Neuron (in vitro differentiated cells): ENCODE results near the gene ZDHHC14.

ENCODE experiments used
- H2AFZ ChIP-seq: one replicate; pipeline ENCODE4 v1.6.1; 2013; ENCODE audit warnings: low read depth, mild to moderate bottlenecking, inconsistent platforms, low read length, moderate library complexity
- H3K27me3 ChIP-seq: one replicate; pipeline ENCODE4 v1.6.1; 2013; ENCODE audit warnings: low read length; ENCODE audit not compliant: insufficient read depth
- H3K36me3 ChIP-seq: one replicate; pipeline ENCODE4 v1.6.1; 2013; ENCODE audit warnings: low read length; ENCODE audit not compliant: insufficient read depth
- H3K4me1 ChIP-seq: one replicate; pipeline ENCODE4 v1.6.1; 2013; ENCODE audit warnings: low read length; ENCODE audit not compliant: insufficient read depth
- H3K4me3 ChIP-seq: 2 replicates; pipeline ENCODE4 v1.5.1; 2013; ENCODE audit warnings: mild to moderate bottlenecking, low read length, moderate library complexity
- H3K9me3 ChIP-seq: one replicate; pipeline ENCODE4 v1.6.1; 2013; ENCODE audit warnings: low read length

Gene ZDHHC14

DNA sequence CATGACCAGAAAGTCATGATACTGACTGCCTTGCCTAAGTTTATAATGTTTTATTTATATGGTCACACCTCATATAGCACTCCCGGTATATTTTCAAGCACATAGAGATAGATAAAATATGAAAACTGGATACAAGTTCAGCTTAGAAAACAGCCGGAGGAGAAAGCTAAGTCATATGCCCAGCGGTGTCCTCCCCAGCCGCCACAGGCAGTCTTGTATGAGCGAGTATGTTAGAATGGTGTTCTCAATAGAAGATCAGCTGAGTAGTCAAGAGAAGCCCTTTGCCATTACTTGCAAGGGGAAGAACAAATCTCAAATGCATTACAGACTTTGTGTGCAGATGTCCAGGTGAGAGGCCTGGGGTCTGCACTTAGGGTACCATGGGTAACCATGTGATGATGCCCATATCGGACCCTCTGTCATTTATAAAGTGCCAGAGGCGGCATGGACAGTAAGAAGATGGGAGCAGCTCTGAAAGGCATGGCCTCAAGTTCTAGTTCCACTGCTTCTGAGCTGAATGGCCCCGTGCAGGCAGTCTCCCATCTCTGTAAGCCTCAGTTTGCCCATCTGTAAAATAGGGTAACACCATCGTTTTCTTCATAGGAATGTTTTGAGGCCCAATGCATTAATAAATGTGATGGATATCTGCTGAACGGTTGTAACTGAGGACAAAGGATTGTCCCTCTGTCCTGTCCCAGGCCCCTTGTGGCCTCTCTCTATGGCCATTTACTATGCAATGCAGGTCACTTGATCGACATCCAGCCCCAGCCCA is 246.4 kb downstream of the ZDHHC14 start:
- no peaks in the 10 kb centered on the region for H3K27me3 ChIP-seq
- peaks cover 32% of the 10 kb centered on the region for H3K4me1 ChIP-seq
- no peaks in the 10 kb centered on the region for H3K36me3 ChIP-seq

DNA sequence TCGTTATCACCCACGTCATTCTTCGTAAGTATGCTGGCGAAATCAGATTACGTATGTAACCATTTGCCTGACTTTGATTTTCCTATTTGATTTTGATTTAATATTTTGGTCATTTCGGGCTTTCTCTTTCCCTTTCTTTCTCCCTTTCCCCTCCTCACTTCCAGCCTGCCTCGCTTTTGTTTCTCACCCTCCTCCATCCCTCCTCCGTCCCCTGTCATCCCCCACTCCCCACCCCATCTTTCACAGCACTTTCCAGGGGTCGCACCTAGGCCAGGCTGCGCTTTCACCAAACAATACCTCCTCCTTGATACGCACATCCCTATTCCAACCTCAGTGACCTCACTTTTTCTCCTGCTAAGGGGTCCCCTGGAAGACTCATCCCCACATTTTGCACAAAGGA is 247.5 kb downstream of the ZDHHC14 start:
- H3K4me3 ChIP-seq = no peak overlapping the region
- H3K27me3 ChIP-seq = no peaks in the 10 kb centered on the region
- peaks cover 32% of the 10 kb centered on the region for H3K4me1 ChIP-seq
- no peaks in the 10 kb centered on the region for H3K36me3 ChIP-seq
- no peak overlapping the region for H2AFZ ChIP-seq
- H3K9me3 ChIP-seq = no peaks in the 10 kb centered on the region

More for the DNA sequence above, 246.4 kb downstream of the ZDHHC14 start:
- H3K4me3 ChIP-seq = no peak overlapping the region
- no peak overlapping the region for H2AFZ ChIP-seq
- H3K9me3 ChIP-seq = no peaks in the 10 kb centered on the region

DNA sequence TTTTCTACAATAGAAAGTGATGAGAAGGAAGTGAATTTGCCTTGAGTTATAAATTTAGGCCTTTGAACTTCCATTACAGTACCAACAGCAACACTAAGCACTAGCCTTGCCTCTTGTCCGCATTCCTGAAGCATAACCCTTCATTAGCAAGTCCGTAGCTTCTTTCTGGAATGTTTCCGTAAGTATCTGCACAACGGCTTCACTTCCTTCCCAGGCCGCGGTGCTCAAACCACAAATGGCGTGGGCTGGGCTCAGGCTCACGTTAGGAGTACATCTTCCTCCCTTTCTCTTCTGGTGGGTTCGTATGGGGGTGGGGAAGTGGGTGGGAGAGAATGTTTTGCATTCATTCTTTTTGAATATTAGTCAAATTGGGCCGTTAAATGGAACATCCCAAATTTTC is 248.2 kb downstream of the ZDHHC14 start:
- Histone ChIP-seq H3K27me3 (no peaks in the 10 kb centered on the region), H3K9me3 (no peaks in the 10 kb centered on the region), H3K4me3 (no peak overlapping the region), H3K4me1 (peaks cover 27% of the 10 kb centered on the region), H3K36me3 (no peaks in the 10 kb centered on the region), H2AFZ (no peak overlapping the region)

DNA sequence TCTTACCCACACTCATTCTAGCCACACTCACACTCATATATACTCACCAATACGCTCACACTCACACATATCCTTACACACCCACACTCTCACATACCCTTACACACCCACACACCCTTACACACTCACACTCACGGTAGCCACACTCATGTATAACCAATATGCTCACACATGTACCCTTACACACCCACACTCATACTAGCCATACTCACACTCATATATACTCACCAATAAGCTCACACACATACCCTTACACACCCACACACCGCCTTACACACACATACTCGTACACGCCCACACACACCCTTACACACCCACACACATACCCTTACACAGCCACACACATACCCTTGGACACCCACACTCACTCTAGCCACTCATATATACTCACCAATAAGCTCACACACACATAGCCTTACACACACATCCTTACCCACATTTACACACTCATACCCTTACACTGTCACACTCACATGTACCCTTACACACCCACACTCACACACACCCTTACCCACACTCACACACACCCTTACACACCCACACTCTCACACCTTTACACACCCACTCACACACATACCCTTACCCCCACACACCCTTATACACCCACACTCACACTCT is 249.6 kb downstream of the ZDHHC14 start:
- Histone ChIP-seq H2AFZ (no peak overlapping the region), H3K4me1 (peaks cover 14% of the 10 kb centered on the region), H3K4me3 (no peak overlapping the region), H3K27me3 (no peaks in the 10 kb centered on the region), H3K9me3 (no peaks in the 10 kb centered on the region), H3K36me3 (no peaks in the 10 kb centered on the region)

DNA sequence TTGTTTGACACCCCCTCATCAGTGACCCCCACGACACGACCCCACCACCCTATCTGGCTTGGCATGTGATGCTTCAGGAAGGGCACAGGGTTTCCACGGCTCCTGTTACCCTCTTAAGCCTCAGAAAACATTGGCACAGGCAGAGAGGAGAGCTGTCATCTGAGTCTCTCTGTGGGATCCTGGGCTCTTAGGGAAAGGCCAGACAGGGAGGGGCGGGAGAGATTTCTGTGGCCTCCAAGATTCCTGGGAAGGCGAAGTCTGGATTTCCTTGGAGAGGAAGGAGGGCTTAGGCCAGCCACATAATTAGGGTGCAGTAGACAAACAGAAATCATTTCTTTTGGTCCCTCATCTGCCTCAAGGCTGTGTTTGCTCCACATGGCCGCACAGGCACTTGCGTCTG is 250.4 kb downstream of the ZDHHC14 start:
- H3K27me3 ChIP-seq = no peaks in the 10 kb centered on the region
- no peak overlapping the region for H2AFZ ChIP-seq
- H3K4me3 ChIP-seq = no peak overlapping the region
- no peaks in the 10 kb centered on the region for H3K36me3 ChIP-seq
- peaks cover 14% of the 10 kb centered on the region for H3K4me1 ChIP-seq
- H3K9me3 ChIP-seq = no peaks in the 10 kb centered on the region

DNA sequence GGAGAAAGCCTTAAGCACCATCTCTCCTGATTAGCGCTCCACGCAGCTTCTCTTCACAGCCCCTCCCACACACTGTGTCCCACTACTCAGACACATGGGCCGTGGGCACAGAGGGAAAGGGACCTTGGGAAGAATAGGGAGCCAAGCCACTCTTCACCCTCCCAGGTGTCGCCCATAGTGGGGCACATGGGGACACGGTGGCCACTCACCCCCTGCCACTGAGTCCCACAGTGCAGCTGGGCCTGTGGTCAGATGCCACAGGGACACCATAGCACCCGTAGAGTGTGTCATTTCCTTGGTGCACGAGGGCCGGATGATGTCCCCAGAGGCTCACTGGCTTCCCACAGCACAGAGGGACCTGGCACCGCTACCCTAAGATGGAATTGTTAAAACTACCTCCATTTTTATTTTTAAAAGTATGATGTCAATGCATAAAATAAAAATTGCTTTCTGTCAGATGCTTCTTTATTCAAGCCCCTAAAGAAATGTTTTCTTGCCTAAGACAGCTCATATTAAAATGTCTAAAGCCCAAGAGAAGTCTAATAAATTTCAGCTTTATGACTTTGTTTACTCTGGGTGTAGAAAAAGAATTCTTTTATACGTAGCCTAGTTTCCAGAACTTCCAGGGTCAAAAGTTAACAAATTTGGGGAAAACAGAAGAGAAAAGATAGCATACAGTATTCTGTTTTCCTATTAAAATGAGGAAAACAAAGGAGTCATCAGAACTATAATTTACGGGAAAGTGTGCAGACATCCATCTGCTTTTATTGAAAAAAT is 251.0 kb downstream of the ZDHHC14 start:
- Histone ChIP-seq H3K4me1 (peaks cover 14% of the 10 kb centered on the region), H3K4me3 (no peak overlapping the region), H2AFZ (no peak overlapping the region), H3K9me3 (no peaks in the 10 kb centered on the region), H3K36me3 (no peaks in the 10 kb centered on the region), H3K27me3 (no peaks in the 10 kb centered on the region)

DNA sequence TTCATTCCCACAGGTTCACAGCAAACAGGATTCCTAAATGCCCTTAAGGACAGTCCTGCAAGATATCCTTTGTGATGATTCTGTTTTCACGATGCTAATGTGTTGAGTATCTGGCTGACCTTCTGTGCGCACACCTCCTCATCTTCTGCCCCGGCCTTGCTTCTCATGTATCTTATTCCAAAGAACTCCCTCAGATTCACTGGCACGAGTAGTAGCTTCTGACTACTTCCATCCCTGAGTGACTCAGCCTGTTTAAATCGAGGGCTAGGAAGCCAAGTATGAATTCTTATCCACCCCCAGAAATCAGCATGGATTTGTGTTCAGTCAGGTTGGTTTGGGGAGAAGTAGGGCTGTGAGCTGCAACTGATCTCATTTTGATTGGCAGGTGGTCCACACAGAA is 251.8 kb downstream of the ZDHHC14 start:
- Histone ChIP-seq H3K9me3 (no peaks in the 10 kb centered on the region), H3K27me3 (no peaks in the 10 kb centered on the region), H3K4me3 (no peak overlapping the region), H2AFZ (no peak overlapping the region), H3K36me3 (no peaks in the 10 kb centered on the region), H3K4me1 (peaks cover 14% of the 10 kb centered on the region)

DNA sequence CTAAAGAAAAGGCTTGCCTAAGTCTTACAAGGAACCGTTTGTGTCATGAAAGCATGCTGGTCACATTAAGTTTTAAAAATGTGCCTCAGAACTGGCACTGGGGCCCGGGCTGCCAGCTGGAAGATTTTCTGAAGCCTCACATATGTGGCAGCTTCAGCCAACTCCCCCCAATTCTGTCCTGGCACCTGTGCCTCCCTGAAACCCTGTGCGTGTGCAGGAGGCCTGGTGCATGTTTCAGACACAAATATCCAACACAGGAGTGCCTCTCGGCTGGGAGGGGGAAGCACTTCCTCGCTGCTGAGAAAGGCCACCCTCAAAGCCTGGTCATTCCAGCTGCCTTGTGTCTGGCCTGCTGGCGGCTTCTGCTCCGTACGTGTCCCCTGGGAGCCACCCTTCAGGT is 253.6 kb downstream of the ZDHHC14 start:
- Histone ChIP-seq H3K27me3 (no peaks in the 10 kb centered on the region), H2AFZ (no peak overlapping the region), H3K9me3 (no peaks in the 10 kb centered on the region), H3K36me3 (no peaks in the 10 kb centered on the region), H3K4me3 (no peak overlapping the region), H3K4me1 (peaks cover 9% of the 10 kb centered on the region)

DNA sequence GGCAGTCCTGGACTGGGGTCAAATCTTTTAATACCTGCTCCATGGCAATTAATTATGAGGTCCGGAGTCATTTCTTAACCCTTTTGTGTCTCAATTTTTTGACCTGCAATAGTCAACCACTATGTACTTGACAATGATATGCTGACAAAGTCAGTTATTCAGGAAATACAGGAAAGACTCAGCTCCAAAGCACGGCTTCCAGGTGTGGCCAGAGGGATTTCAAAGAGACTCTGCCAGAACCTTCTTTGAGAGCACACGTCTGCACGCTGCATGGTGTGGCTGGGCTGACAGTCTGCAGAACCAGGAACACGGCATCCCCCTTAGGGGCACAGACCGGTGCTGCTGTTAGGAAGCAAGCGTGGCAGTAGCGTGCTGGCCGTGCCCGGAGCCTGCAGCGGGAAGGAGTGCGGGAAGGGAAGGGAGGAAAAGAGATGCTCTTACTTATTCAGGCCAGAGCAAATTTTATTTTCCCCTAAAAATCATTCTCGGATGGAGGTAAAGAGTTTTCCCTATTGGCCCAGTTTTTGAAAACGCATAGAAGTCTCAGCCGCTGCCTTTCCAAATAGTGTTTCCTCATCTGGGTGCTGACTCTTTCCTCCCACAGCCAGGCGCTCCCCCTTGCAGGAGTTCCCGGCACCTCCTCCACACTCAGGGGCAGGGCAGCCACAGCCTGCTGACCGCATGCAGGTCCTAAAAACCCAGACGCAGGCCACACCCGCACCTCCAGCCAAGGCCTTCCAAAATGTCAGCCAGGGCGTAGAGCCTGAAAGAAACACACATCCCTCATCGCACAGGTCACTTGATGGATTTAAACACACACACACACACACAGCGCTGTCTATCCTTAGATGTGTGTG is 254.6 kb downstream of the ZDHHC14 start:
- no peaks in the 10 kb centered on the region for H3K36me3 ChIP-seq
- no peaks in the 10 kb centered on the region for H3K27me3 ChIP-seq
- H3K9me3 ChIP-seq = no peaks in the 10 kb centered on the region
- H2AFZ ChIP-seq = no peak overlapping the region
- peaks cover 9% of the 10 kb centered on the region for H3K4me1 ChIP-seq
- H3K4me3 ChIP-seq = no peak overlapping the region

DNA sequence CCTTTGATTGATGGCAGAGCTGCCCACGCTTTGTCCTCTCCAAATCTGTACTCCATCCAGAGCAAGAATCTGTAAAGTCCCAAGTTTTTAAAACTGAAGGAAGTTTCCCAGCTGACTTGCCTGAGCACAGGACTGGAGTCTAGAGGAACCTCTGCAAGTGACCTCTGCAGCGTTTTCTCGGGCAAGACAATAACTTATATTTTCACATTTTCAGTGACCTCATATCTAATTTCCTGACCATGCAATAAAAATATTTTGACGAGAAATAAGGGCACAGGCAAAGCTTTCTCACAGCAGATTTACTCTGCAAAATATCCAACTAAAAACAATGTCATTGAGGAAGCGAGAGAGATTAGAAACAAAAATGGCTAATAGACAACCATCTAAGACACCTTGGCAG is 256.5 kb downstream of the ZDHHC14 start:
- no peaks in the 10 kb centered on the region for H3K36me3 ChIP-seq
- H2AFZ ChIP-seq = no peak overlapping the region
- H3K4me3 ChIP-seq = no peak overlapping the region

DNA sequence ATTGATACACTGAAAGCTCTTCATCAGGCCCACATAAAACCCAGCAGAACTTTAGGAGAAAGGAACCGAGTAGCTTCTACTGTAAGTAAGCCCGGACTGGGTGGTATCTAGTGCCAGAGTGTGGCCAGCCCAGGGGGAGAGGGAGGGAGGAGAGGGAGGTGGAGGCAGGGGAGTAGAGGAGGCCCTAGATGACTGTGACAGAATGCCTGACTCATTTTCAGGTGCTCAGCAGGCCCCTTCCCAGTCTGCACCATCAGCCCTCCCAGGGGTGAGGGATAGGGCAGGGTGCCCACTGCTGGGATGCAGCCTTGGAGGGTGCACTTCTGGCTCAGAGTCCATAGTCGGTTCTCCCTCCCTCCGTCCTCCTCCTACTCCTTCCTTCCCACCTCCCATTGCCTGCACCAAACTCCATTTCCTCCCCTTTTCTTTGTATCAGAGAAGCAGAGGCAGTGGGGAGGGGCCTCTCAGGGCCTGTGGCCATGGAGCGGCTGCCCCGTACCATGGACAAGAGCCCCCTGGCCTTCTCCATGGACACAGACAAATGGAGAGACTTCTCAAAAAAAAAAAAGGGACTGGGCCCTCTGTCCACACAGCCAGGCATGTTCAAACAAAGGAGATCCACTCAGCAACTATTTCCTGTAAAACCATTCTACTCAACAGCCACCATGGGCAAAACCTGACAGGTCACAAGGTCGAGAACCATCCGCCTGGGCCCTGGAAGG is 257.1 kb downstream of the ZDHHC14 start:
- no peak overlapping the region for H2AFZ ChIP-seq
- H3K4me1 ChIP-seq = peaks cover 9% of the 10 kb centered on the region
- H3K27me3 ChIP-seq = no peaks in the 10 kb centered on the region
- no peak overlapping the region for H3K4me3 ChIP-seq
- H3K36me3 ChIP-seq = no peaks in the 10 kb centered on the region
- H3K9me3 ChIP-seq = no peaks in the 10 kb centered on the region

More for the DNA sequence above, 256.5 kb downstream of the ZDHHC14 start:
- Histone ChIP-seq H3K27me3 (no peaks in the 10 kb centered on the region), H3K4me1 (peaks cover 9% of the 10 kb centered on the region), H3K9me3 (no peaks in the 10 kb centered on the region)

DNA sequence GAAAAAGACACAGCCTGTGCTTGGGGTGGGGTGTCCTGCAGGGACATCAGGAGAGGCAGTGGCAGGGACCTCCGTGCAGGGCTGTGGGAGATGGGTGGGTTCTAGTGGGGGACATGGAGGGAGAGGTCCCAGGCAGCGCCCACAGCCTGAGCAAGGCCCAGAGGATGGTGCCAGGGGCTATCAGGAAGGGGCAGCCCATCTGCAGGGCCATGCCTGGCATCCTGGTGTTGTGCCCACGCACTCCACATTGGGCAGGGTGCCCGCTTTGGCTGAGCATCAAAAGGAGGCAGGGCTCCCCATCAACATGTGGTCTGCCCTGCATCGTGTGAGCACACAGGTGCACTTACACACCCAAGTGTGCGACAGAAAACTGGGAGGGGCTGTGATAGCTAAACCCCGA is 257.8 kb downstream of the ZDHHC14 start:
- H3K9me3 ChIP-seq = no peaks in the 10 kb centered on the region
- H3K36me3 ChIP-seq = no peaks in the 10 kb centered on the region
- peaks cover 9% of the 10 kb centered on the region for H3K4me1 ChIP-seq
- H2AFZ ChIP-seq = no peak overlapping the region
- H3K4me3 ChIP-seq = no peak overlapping the region
- H3K27me3 ChIP-seq = no peaks in the 10 kb centered on the region
